Right cardiac atrium (tissue), 5 donors: Measurements from ENCODE around the gene CDH4. TPM values are rescaled to one million over a fixed set of nuclear protein-coding genes. Genes with fewer than 3 reads are reported as not detected.

Experiments
- ATAC-seq, 2 donors: fragments of 200-7000 bp; cut with Tn5 transposase; one replicate each; pipeline versions ENCODE4 v1.8.0 to v1.9.1; 2020; ENCODE audit warnings: moderate library complexity in 2 of 2, mild to moderate bottlenecking in 1 of 2
- DNase-seq, 3 donors: peaks; one replicate each; pipeline ENCODE4 v3.0.0-alpha.2; 2020
- H3K27ac ChIP-seq: one replicate; pipeline ENCODE4 v1.5.1; 2013; ENCODE audit warnings: mild to moderate bottlenecking, low read length, control low read depth, moderate library complexity
- H3K27me3 ChIP-seq: one replicate; pipeline ENCODE4 v1.6.1; 2013; ENCODE audit not compliant: control insufficient read depth, insufficient read depth
- H3K4me1 ChIP-seq: one replicate; pipeline ENCODE4 v1.6.1; 2013; ENCODE audit warnings: low read length; ENCODE audit not compliant: control insufficient read depth, insufficient read depth
- H3K4me3 ChIP-seq: one replicate; pipeline ENCODE4 v1.5.1; 2013; ENCODE audit warnings: low read length, control low read depth
- H3K9me3 ChIP-seq: one replicate; pipeline ENCODE4 v1.6.1; 2013; ENCODE audit warnings: low read length; ENCODE audit not compliant: control insufficient read depth
- WGBS: extraction: QIAGEN DNeasy Blood & Tissue Kit; methylation state at CpG from one replicate; pipeline ENCODE4 v1.1.7; 2013; 5-methylcytosine and 5-hydroxymethylcytosine counted together
- intact Hi-C, 4 donors: fragments of 100-400 bp; cut with DNase I; formaldehyde crosslinking; loops; one replicate each; pipeline versions ENCODE4 v1.11.0 to v1.14.0; 2022 to 2023
- polyA plus RNA-seq: library from polyadenylated mRNA; stranded (reverse); fragments of 200-250 nt; gene quantifications from one replicate; pipeline ENCODE4 v1.2.3, GENCODE V29; 2013
- total RNA-seq, 4 donors: library from RNA; stranded (reverse); fragmentation: NEBNext Ultra II Directional; extraction: Animal tissue kit (Norgen Biotek cat#: 25700); gene quantifications; one replicate each; pipeline ENCODE4 v1.2.1, GENCODE V29; 2021
- donor health status: healthy with polysubstance abuse.
- donor health status: DM: no; HTN: yes; CAD: no.
- donor health status: DM: no; HTN: no; CAD: no.
- donor health status: DM: no; HTN: yes; CAD: no; lungs with severe emphysema.
- donor health status: DM: yes; HTN: yes; CAD: no.

CDH4 gene
- total and polyA plus RNA-seq, 5 donors: 0.21 to 1.0 (median 0.39) TPM

- Histone ChIP-seq H3K4me1 (no peaks in the 10 kb centered on the region), H3K27ac (no peak overlapping the region), H3K9me3 (no peaks in the 10 kb centered on the region), H3K27me3 (no peaks in the 10 kb centered on the region), H3K4me3 (no peak overlapping the region)
- intact Hi-C loops: no loop called here
- ATAC-seq: no peak
- 58% methylated on average over 15 of the region's 15 CpGs for WGBS
- no peak for DNase-seq
Observed at GRCh38 chr20:61846074-61846473, 594.0 kb downstream of the CDH4 start.

GRCh38 chr20:61846741-61847419, 594.8 kb downstream of the CDH4 start:
- Histone ChIP-seq H3K4me3 (no peak overlapping the region), H3K9me3 (no peaks in the 10 kb centered on the region), H3K27ac (no peak overlapping the region), H3K4me1 (no peaks in the 10 kb centered on the region), H3K27me3 (no peaks in the 10 kb centered on the region)
- DNase-seq (peak in 1 of 3 donors; percentile 24), ATAC-seq (no peak)
- intact Hi-C loops: no loop called here
- 87% methylated on average over 11 of the region's 11 CpGs for WGBS

- Histone ChIP-seq H3K4me3 (no peak overlapping the region), H3K27me3 (no peaks in the 10 kb centered on the region), H3K9me3 (no peaks in the 10 kb centered on the region), H3K4me1 (no peaks in the 10 kb centered on the region), H3K27ac (no peak overlapping the region)
- WGBS: 94% methylated on average over 10 of the region's 10 CpGs
- ATAC-seq (no peak), DNase-seq (no peak)
- intact Hi-C loops: no loop called here
Observed at GRCh38 chr20:61847420-61847748, 595.3 kb downstream of the CDH4 start.

GRCh38 chr20:61847986-61848385, 595.9 kb downstream of the CDH4 start:
- ATAC-seq (no peak), DNase-seq (peak in 1 of 3 donors; percentile 33)
- Histone ChIP-seq H3K27ac (no peak overlapping the region), H3K4me3 (no peak overlapping the region), H3K9me3 (no peaks in the 10 kb centered on the region), H3K4me1 (no peaks in the 10 kb centered on the region), H3K27me3 (no peaks in the 10 kb centered on the region)
- WGBS: 92% methylated on average over 7 of the region's 7 CpGs
- intact Hi-C loops: no loop called here

GRCh38 chr20:61848851-61849250, 596.8 kb downstream of the CDH4 start:
- intact Hi-C loops: no loop called here
- no peaks in the 10 kb centered on the region for H3K4me1 ChIP-seq
- no peak overlapping the region for H3K27ac ChIP-seq
- no peak for ATAC-seq
- WGBS: 39% methylated on average over 4 of the region's 4 CpGs
- no peaks in the 10 kb centered on the region for H3K9me3 ChIP-seq
- no peak overlapping the region for H3K4me3 ChIP-seq
- H3K27me3 ChIP-seq: no peaks in the 10 kb centered on the region
- no peak for DNase-seq

- H3K4me1 ChIP-seq: no peaks in the 10 kb centered on the region
- WGBS: 84% methylated on average over 11 of the region's 11 CpGs
- peak in 1 of 3 donors; percentile 19 for DNase-seq
- no peak overlapping the region for H3K27ac ChIP-seq
- ATAC-seq: no peak
- H3K27me3 ChIP-seq: no peaks in the 10 kb centered on the region
- no peak overlapping the region for H3K4me3 ChIP-seq
- H3K9me3 ChIP-seq: no peaks in the 10 kb centered on the region
- intact Hi-C loops: no loop called here
Observed at GRCh38 chr20:61849376-61849775, 597.3 kb downstream of the CDH4 start.

- H3K4me1 ChIP-seq: no peaks in the 10 kb centered on the region
- H3K9me3 ChIP-seq: no peaks in the 10 kb centered on the region
- H3K27me3 ChIP-seq: no peaks in the 10 kb centered on the region
- ATAC-seq (no peak), DNase-seq (peak in 1 of 3 donors; percentile 35)
- intact Hi-C loops: no loop called here
- WGBS: 82% methylated on average over 12 of the region's 12 CpGs
- H3K4me3 ChIP-seq: no peak overlapping the region
- H3K27ac ChIP-seq: no peak overlapping the region
Observed at GRCh38 chr20:61849822-61850221, 597.8 kb downstream of the CDH4 start.

GRCh38 chr20:61850457-61850856, 598.4 kb downstream of the CDH4 start:
- H3K4me1 ChIP-seq: no peaks in the 10 kb centered on the region
- DNase-seq: peak in 1 of 3 donors; percentile 10
- WGBS: 45% methylated on average over 14 of the region's 14 CpGs
- no peak overlapping the region for H3K27ac ChIP-seq
- H3K4me3 ChIP-seq: no peak overlapping the region
- ATAC-seq: peak in 1 of 2 donors; percentile 58
- intact Hi-C loops: no loop called here
- H3K9me3 ChIP-seq: no peaks in the 10 kb centered on the region
- H3K27me3 ChIP-seq: no peaks in the 10 kb centered on the region

- H3K4me3 ChIP-seq: no peak overlapping the region
- DNase-seq (peak in 2 of 3 donors; percentile 29 to 30), ATAC-seq (peak in 1 of 2 donors; percentile 25)
- H3K4me1 ChIP-seq: no peaks in the 10 kb centered on the region
- H3K27ac ChIP-seq: no peak overlapping the region
- intact Hi-C loops: no loop called here
- no peaks in the 10 kb centered on the region for H3K27me3 ChIP-seq
- H3K9me3 ChIP-seq: no peaks in the 10 kb centered on the region
- WGBS: 46% methylated on average over 32 of the region's 32 CpGs
Observed at GRCh38 chr20:61850926-61851900, 599.2 kb downstream of the CDH4 start.

GRCh38 chr20:61852268-61853072, 600.4 kb downstream of the CDH4 start:
- H3K9me3 ChIP-seq: no peaks in the 10 kb centered on the region
- H3K27ac ChIP-seq: no peak overlapping the region
- intact Hi-C loops: no loop called here
- ATAC-seq (no peak), DNase-seq (peak; percentile 4 to 38 (median 29))
- H3K4me3 ChIP-seq: no peak overlapping the region
- no peaks in the 10 kb centered on the region for H3K4me1 ChIP-seq
- 89% methylated on average over 29 of the region's 29 CpGs for WGBS
- H3K27me3 ChIP-seq: no peaks in the 10 kb centered on the region
